ENCODE measurements around the gene SRP9.
"Not testable (repeated sequence)": the region's sequence is repeated elsewhere in the genome, so short reads cannot be mapped to it uniquely, and the experiment has no call there.

SRP9 gene

DNA sequence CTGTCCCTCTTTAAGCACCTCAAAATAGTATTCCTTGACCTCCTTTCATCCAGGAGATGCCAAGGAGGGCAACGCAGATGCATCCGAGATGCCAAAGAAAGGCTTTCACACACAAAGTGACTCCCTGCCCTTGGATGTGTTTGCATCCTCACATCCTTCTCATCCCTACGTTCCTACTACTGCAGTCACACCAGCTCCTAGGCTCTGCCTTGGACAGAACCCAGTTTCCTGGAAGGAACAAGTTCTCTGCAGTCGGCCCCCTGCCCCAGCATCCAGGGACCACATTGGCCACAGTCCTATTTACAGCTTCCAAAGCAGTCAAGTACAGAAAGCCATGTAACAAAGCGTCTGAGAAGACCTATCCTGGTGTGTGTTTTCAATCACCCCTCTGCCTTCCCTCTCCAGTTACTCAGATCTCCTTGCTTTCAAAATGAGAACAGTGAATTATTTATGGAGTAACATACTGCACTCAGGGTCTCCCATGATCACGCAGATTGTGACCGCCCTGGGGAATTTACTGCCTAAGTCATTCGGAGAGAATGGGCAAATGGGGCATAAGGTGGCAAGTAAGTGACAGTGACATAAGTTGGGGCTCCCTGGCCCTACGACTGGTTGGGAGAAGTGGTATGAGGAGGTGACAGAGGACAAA is 21.8 kb upstream of the SRP9 start:
- DNase-seq (ENCODE audit: low read depth), result no peak

GRCh38 chr1:225757927-225758656 is 19.5 kb upstream of the SRP9 start:
- DNase-seq (ENCODE audit: low read depth), result no peak

GRCh38 chr1:225759972-225760371 is 17.7 kb upstream of the SRP9 start:
- not testable (repeated sequence) for DNase-seq (ENCODE audit: low read depth)

- DNase-seq (ENCODE audit: low read depth), result no peak
Observed at GRCh38 chr1:225760531-225760930, 17.1 kb upstream of the SRP9 start.

- not testable (repeated sequence) for DNase-seq (ENCODE audit: low read depth)
Observed at GRCh38 chr1:225761395-225761794, 16.2 kb upstream of the SRP9 start.

GRCh38 chr1:225762002-225762441 is 15.6 kb upstream of the SRP9 start:
- peak; percentile 36 for DNase-seq (ENCODE audit: low read depth)

- peak; percentile 69 for DNase-seq (ENCODE audit: low read depth)
Observed at GRCh38 chr1:225762444-225762843, 15.2 kb upstream of the SRP9 start.

DNA sequence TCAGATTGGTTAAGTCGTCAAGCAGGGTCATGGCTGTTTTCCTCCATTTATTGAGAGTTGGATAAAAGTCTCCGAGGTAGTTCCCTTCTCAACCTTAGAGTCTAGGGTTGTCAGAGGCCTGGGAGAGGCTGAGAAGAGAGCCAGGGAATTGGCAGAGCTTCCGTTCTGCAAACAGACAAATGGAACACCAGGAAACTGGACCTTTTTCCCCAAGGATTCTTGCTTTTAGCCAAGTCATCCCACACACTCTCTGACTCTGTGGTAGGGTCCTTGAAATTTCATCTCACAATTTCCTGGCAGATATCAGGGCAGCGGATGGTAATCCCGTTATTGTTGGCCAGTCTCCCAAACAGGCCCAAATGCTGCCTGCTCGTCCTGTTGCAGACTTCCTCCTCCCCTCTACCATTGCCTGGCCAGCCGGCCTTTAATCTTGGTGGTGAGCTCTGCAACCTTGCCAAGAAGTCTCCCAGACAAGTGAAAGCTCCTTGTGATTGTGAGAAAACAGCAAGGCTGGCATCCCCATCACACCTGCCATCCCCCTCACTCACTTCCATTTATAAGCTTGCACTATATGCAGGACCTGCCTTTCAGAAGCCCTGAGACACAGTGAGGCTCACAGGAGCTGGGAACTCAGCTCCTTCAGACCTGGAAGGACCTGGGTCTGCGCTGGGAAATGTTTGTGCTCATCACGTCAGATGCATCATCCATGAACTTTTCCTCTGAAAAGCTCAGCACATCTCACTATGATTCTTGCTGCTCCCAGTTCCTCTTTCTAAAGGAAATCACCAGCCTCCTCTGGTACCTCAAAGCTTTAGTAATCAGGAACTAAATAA is 13.7 kb upstream of the SRP9 start:
- DNase-seq (ENCODE audit: low read depth), result peak; percentile 72

- DNase-seq (ENCODE audit: low read depth), result no peak
Observed at GRCh38 chr1:225765982-225766674, 11.5 kb upstream of the SRP9 start.

DNA sequence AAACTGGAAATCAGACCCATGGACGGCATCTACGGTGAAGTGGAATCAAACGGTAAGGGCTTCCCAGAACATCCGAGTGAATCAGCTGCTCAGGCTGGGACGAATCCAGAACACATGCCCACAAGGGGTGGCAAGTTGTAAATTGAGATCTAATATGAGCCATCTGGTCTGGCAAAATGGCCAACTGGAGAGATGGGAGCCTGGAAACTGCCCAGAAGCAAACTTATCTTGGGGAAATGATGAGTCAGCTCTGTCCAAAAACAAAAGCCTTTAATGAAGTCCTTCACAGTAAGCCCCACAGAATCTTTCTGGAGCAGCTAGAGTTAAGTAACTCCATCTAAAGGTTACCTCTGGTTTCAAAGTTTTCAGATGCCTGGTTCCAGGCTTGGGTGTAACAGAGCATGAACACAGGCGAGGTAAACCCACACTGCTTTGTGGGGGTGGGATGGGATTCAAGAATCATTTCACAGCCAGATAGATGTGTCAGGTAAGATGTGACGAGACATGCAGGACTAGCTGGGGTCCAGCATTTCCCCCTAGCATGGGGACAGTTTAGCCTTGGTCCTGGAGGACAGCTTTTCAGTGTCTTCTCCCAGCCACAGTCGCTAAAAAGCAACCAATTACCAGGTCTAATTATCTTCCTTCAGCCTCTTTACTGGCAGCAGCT is 10.5 kb upstream of the SRP9 start:
- DNase-seq (ENCODE audit: low read depth), result peak; percentile 96

DNA sequence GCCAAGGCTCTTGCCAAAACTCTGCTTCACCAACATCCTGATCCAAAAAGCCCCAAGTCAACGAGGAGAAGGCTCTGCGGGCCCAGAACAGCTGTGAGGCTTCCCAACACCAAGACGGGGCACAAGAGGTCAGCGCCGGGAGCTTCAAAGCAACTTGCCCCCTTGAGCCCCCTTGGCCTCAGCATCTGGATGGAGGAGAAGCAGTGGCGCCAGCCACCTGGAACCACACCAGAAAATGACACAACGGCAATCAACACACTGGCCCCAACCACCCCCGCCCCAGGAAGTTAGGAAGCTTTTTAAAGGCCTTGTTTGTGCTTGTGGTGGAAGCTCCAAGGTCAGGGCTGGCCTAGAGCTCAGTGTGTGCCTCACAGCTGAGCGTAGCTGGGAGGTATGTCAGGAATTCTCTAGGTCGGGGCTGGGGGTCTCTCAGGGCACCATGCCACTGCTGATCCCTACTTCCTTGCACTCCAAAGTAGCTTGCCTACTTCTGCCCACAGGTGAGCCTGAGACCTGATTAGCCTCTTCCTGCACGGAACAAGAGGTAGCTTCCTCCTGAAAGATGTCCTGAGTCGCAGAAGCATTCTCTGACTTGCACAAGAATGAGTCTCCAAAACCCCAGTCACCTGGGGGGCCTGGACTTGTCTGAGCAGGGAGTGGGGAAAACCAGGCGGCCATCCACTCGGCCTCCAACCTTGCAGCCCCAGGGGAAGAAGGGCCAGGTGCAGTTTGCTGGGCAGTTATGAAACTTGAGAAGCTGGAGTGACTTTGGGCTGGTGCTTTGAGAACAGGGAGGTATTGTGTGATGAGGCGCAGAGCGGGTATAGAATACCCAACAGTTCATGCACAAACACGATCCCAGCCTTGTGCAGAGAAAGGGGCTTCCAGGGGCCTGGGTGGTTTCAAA is 9.7 kb upstream of the SRP9 start:
- DNase-seq (ENCODE audit: low read depth), result peak; percentile 60

DNA sequence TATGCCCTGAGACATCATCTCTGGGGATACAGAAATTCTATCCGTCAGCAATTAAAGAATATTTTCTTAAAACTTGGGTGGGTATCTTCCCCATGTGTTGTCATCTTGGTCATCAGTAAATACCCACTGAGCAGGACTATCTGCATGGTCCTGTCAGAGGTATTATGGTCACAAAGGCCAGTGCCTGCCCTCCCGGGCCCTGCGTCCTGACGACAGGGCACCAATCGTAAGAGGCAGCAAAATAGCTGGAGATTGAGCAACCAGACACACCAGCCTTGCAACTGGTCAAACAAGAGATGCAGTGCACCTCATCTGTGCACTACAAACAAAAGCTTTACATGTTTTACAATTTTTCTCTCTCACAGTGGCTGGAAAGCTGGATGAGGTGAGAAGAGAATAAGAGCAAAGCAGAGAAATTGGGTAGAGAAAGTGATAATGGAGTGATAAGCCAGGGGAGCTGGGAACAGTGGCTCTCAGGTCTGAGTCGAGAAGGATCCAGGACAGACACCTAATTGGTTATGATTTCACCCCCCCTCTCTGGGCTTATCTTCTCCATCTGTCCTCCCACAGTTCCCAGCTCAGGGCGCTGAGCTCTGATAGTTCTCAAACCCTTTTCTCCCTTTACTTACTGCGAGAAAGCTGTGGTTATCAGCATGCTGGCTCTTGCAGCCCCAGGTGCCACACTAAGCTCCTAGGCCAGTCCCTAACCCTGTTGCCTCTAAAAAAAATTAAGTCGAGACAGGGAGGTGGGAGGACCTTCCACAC is 8.8 kb upstream of the SRP9 start:
- peak; percentile 46 for DNase-seq (ENCODE audit: low read depth)

GRCh38 chr1:225769687-225770086 is 7.9 kb upstream of the SRP9 start:
- DNase-seq (ENCODE audit: low read depth), result peak; percentile 56

- peak; percentile 53 for DNase-seq (ENCODE audit: low read depth)
Observed at GRCh38 chr1:225770561-225771248, 6.9 kb upstream of the SRP9 start.

- DNase-seq (ENCODE audit: low read depth), result no peak
Observed at GRCh38 chr1:225771661-225772322, 5.8 kb upstream of the SRP9 start.

- DNase-seq (ENCODE audit: low read depth), result peak; percentile 86
Observed at GRCh38 chr1:225772323-225772768, 5.3 kb upstream of the SRP9 start.

DNA sequence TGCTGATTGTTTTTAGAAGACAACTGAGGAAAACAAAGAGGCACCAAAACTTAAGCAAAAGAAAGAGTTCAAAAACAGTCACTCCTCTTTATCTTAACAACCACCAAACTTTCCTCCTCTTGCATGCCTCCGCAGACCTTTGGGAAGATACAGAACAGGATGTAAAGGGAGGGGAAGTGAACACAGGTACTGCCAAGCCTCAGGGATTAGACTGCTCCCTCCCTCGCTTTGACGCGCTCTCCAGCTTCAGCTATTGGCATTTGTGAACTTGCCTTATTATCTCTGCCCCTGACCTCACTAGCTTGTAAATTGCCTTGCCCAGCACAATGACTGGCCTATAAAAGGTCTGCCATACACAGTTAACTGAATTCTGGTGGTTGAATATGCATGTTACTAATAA is 4.8 kb upstream of the SRP9 start:
- DNase-seq (ENCODE audit: low read depth), result peak; percentile 89

Measured in amniotic epithelial cell (primary cell).